IMR-90 (cell line): ENCODE data around the gene IFT74. TPM values are rescaled to one million over a fixed set of nuclear protein-coding genes. Genes with fewer than 3 reads are reported as not detected.

Source experiments
- ATAC-seq: fragments of 200-7000 bp; cut with Tn5 transposase; 2 replicates; pipeline ENCODE4 v1.9.1; 2020; ENCODE audit warnings: low read depth, mild to moderate bottlenecking, moderate library complexity
- BruUV-seq: library from RNA; stranded (reverse); fragments of 400-500 nt; replicated peaks from 2 replicates; lab custom pipeline; 2021; lab: Mats Ljungman, UMichigan
- CTCF ChIA-PET: fragments of 300-600 bp; formaldehyde crosslinking; extraction: SDS; loops from one replicate; lab custom pipeline; 2021; ENCODE audit warnings: antibody characterized with exemption; lab: Yijun Ruan, JAX
- POLR2A ChIA-PET: fragments of 300-600 bp; sonication (Branson Sonifier 250); formaldehyde crosslinking; loops from one replicate; lab custom pipeline; 2022; ENCODE audit warnings: antibody characterized with exemption; ENCODE audit not compliant: unreplicated experiment; lab: Charles Lee
- DNase-seq: peaks from one replicate; pipeline ENCODE4 v3.0.0; 2013
- H2AFZ ChIP-seq: replicated peaks from 2 replicates; pipeline ENCODE3; 2013; ENCODE audit warnings: low read length, mild to moderate bottlenecking; ENCODE audit not compliant: poor library complexity
- H2AK5ac ChIP-seq: 2 replicates; pipeline ENCODE4 v1.6.1; 2013; ENCODE audit warnings: low read depth, low read length, inconsistent platforms
- H2AK9ac ChIP-seq: replicated peaks from 2 replicates; pipeline ENCODE3; 2013; ENCODE audit warnings: mild to moderate bottlenecking, low read depth, low read length, moderate library complexity; ENCODE audit not compliant: poor library complexity
- H2BK120ac ChIP-seq: 2 replicates; pipeline ENCODE4 v1.6.1; 2013; ENCODE audit warnings: low read depth, low read length, inconsistent platforms
- H2BK15ac ChIP-seq: 3 replicates; pipeline ENCODE4 v1.6.1; 2013; ENCODE audit warnings: low read depth, low read length, inconsistent platforms
- H2BK20ac ChIP-seq: 2 replicates; pipeline ENCODE4 v1.6.1; 2013; ENCODE audit warnings: low read depth, mild to moderate bottlenecking, inconsistent platforms, low read length, moderate library complexity
- H2BK5ac ChIP-seq: 2 replicates; pipeline ENCODE4 v1.6.1; 2013; ENCODE audit warnings: mild to moderate bottlenecking, low read depth, low read length, inconsistent platforms; ENCODE audit not compliant: poor library complexity, severe bottlenecking
- H3K14ac ChIP-seq: replicated peaks from 2 replicates; pipeline ENCODE4 v1.6.1; 2013; ENCODE audit warnings: low read depth, low read length, inconsistent platforms
- H3K18ac ChIP-seq: 2 replicates; pipeline ENCODE4 v1.6.1; 2013; ENCODE audit warnings: low read depth, low read length, control low read depth
- H3K23ac ChIP-seq: 2 replicates; pipeline ENCODE4 v1.6.1; 2013; ENCODE audit warnings: low read depth, low read length, inconsistent platforms
- H3K27ac ChIP-seq: 2 replicates; pipeline ENCODE4 v1.5.1; 2013; ENCODE audit warnings: mild to moderate bottlenecking, control low read depth, low read length; ENCODE audit not compliant: insufficient read depth
- H3K27me3 ChIP-seq: 2 replicates; pipeline ENCODE4 v1.6.1; 2013; ENCODE audit warnings: low read length; ENCODE audit not compliant: control insufficient read depth, insufficient read depth
- H3K36me3 ChIP-seq: 2 replicates; pipeline ENCODE4 v1.6.1; 2013; ENCODE audit warnings: low read length, mixed read lengths; ENCODE audit not compliant: control insufficient read depth, insufficient read depth
- H3K4ac ChIP-seq: 2 replicates; pipeline ENCODE4 v1.6.1; 2013; ENCODE audit warnings: low read depth, low read length, inconsistent platforms
- H3K4me1 ChIP-seq: 2 replicates; pipeline ENCODE4 v1.6.1; 2013; ENCODE audit warnings: low read length, mixed read lengths; ENCODE audit not compliant: control insufficient read depth, insufficient read depth
- H3K4me2 ChIP-seq: 2 replicates; pipeline ENCODE4 v1.6.1; 2013; ENCODE audit warnings: low read depth, mild to moderate bottlenecking, control low read depth, low read length, moderate library complexity
- H3K4me3 ChIP-seq: 2 replicates; pipeline ENCODE4 v1.5.1; 2013; ENCODE audit warnings: low read depth, mild to moderate bottlenecking, control low read depth, low read length, moderate library complexity; ENCODE audit not compliant: insufficient read depth
- H3K56ac ChIP-seq: 2 replicates; pipeline ENCODE4 v1.6.1; 2013; ENCODE audit warnings: low read length, inconsistent platforms; ENCODE audit not compliant: insufficient read depth; ENCODE audit errors: extremely low read depth
- H3K79me1 ChIP-seq, 2 experiments: 2 replicates each; pipeline ENCODE4 v1.6.1; 2013; ENCODE audit warnings: low read length in 2 of 2, inconsistent platforms in 1 of 2, low read depth in 1 of 2
- H3K9ac ChIP-seq: 2 replicates; pipeline ENCODE4 v1.6.1; 2013; ENCODE audit warnings: low read depth, low read length, control low read depth
- H3K9me1 ChIP-seq: 2 replicates; pipeline ENCODE4 v1.6.1; 2013; ENCODE audit warnings: low read length, inconsistent platforms; ENCODE audit not compliant: insufficient read depth
- H3K9me3 ChIP-seq: 2 replicates; pipeline ENCODE4 v1.6.1; 2013; ENCODE audit warnings: low read length; ENCODE audit not compliant: control insufficient read depth, insufficient read depth
- H4K20me1 ChIP-seq: 2 replicates; pipeline ENCODE4 v1.6.1; 2013; ENCODE audit warnings: low read length, inconsistent platforms; ENCODE audit not compliant: insufficient read depth
- H4K5ac ChIP-seq: 2 replicates; pipeline ENCODE4 v1.6.1; 2013; ENCODE audit warnings: mild to moderate bottlenecking, low read depth, low read length, control low read depth
- H4K8ac ChIP-seq, 2 experiments: 2 replicates each; pipeline ENCODE4 v1.6.1; 2013; ENCODE audit warnings: low read depth in 2 of 2, low read length in 2 of 2, control low read depth in 1 of 2, inconsistent platforms in 1 of 2
- H4K91ac ChIP-seq: 2 replicates; pipeline ENCODE4 v1.6.1; 2013; ENCODE audit warnings: low read depth, low read length, inconsistent platforms; ENCODE audit not compliant: insufficient read depth
- CHD1 ChIP-seq: IDR thresholded peaks from 2 replicates; pipeline ENCODE4 v1.6.1; 2012; ENCODE audit warnings: low read depth, low read length, improper control_type of control experiment
- CTCF ChIP-seq: conservative IDR thresholded peaks from 2 replicates; pipeline ENCODE4 v1.5.1; 2012; ENCODE audit warnings: mild to moderate bottlenecking, low read depth, low read length, improper control_type of control experiment
- ELK1 ChIP-seq: fragments of 150-350 bp; IDR thresholded peaks from 2 replicates; pipeline ENCODE4 v1.6.1; 2016; ENCODE audit warnings: low read depth, mild to moderate bottlenecking, low read length, moderate library complexity, borderline replicate concordance
- FOS ChIP-seq: fragments of 150-350 bp; IDR thresholded peaks from 2 replicates; pipeline ENCODE4 v1.6.1; 2016; ENCODE audit warnings: low read depth, low read length
- RAD21 ChIP-seq: IDR thresholded peaks from 2 replicates; pipeline ENCODE4 v1.6.1; 2012; ENCODE audit warnings: low read length, improper control_type of control experiment
- SMC3 ChIP-seq: fragments of 150-350 bp; IDR thresholded peaks from 2 replicates; pipeline ENCODE4 v1.6.1; 2016; ENCODE audit warnings: low read depth, mild to moderate bottlenecking, antibody characterized with exemption, low read length, moderate library complexity
- WGBS, 2 experiments: methylation state at CpG; one replicate each; pipeline versions ENCODE4 v1.1.5 to v1.1.7; 2013; ENCODE audit warnings: missing lambda C conversion rate in 2 of 2; ENCODE audit not compliant: insufficient read length in 1 of 2; ENCODE audit errors: extremely low coverage in 2 of 2; 5-methylcytosine and 5-hydroxymethylcytosine counted together
- dilution Hi-C: fragments of 300-500 bp; cut with HindIII; formaldehyde crosslinking; loops from one replicate; pipeline ENCODE4 v1.14.3; 2018; ENCODE audit warnings: low sequenced_read_pairs; ENCODE audit not compliant: unreplicated experiment
- in situ Hi-C: fragments of 300-500 bp; cut with MboI; formaldehyde crosslinking; loops from 3 replicates; pipeline ENCODE4 v1.14.3; 2019; ENCODE audit warnings: low sequenced_read_pairs, inconsistent platforms, mixed read lengths
- intact Hi-C: fragments of 100-400 bp; cut with micrococcal nuclease; formaldehyde crosslinking; loops from 2 replicates; pipeline ENCODE4 v1.10.0; 2022
- polyA plus RNA-seq, 3 experiments: library from polyadenylated mRNA; depleted of rRNA; stranded (reverse); fragments of >200 nt; gene quantifications; 2 replicates each; pipeline ENCODE4 v1.2.3, GENCODE V29; 2012; ENCODE audit warnings: low replicate concordance in 1 of 3
- total RNA-seq: library from RNA; depleted of rRNA; stranded (reverse); fragments of >200 nt; gene quantifications from 2 replicates; pipeline ENCODE4 v1.2.3, GENCODE V29; 2012
- TF ChIP-seq, protein P1 (sequence below): fragments of 150-350 bp; IDR thresholded peaks from 2 replicates; pipeline ENCODE4 v1.6.1; 2017; ENCODE audit warnings: mild to moderate bottlenecking, antibody characterized with exemption, low read length, low read depth

Gene IFT74
- total and polyA plus RNA-seq, 2 of the 4 experiments (the other 2 are of a cell fraction) = 4.6 to 12.2 TPM

- Histone ChIP-seq H3K36me3 (no peaks in the 10 kb centered on the region), H4K20me1 (no peaks in the 10 kb centered on the region), H2AK5ac (no peak overlapping the region), H3K4me3 (no peak overlapping the region), H3K9me3 (no peaks in the 10 kb centered on the region), H2BK15ac (no peak overlapping the region), H3K27ac (no peak overlapping the region), H3K56ac (no peak overlapping the region), H4K8ac (no peak overlapping the region), H3K4me2 (no peak overlapping the region), H2BK120ac (no peak overlapping the region), H2BK20ac (no peak overlapping the region), H3K14ac (no peak overlapping the region), H3K23ac (no peak overlapping the region), H3K18ac (no peak overlapping the region), H3K4me1 (no peaks in the 10 kb centered on the region), H3K79me1 (no peaks in the 10 kb centered on the region), H2AK9ac (no peak overlapping the region), H2AFZ (no peak overlapping the region), H4K5ac (no peak overlapping the region), H4K91ac (no peak overlapping the region), H3K4ac (no peak overlapping the region), H3K9ac (no peak overlapping the region), H2BK5ac (no peak overlapping the region), H3K27me3 (no peaks in the 10 kb centered on the region), H3K9me1 (no peaks in the 10 kb centered on the region)
- BruUV-seq = no TSS peak
- ATAC-seq = no peak
- dilution Hi-C loops (no loop called here), in situ Hi-C loops (no loop called here), intact Hi-C loops (no loop called here)
- POLR2A ChIA-PET = no interaction called here
- WGBS, 2 experiments = 100% methylated on average over 2 of the region's 4 CpGs; no CpG with 5 or more reads in 1 of the 2 experiments
- CTCF ChIA-PET = no interaction called here
- TF ChIP-seq RAD21 (no peak), ELK1 (no peak), SMC3 (no peak), CTCF (no peak), CHD1 (no peak), FOS (no peak)
- TF ChIP-seq, protein P1, sequence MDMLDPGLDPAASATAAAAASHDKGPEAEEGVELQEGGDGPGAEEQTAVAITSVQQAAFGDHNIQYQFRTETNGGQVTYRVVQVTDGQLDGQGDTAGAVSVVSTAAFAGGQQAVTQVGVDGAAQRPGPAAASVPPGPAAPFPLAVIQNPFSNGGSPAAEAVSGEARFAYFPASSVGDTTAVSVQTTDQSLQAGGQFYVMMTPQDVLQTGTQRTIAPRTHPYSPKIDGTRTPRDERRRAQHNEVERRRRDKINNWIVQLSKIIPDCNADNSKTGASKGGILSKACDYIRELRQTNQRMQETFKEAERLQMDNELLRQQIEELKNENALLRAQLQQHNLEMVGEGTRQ = no peak
- no peak for DNase-seq
Observed at GRCh38 chr9:27047136-27047535, 90.9 kb downstream of the IFT74 start.
